COLO668 (cell line): ENCODE measurements around the gene TAF1D.

Experiments
- DNase-seq: peaks from one replicate; lab custom pipeline; 2025; ENCODE audit not compliant: unreplicated experiment; lab: John Stamatoyannopoulos, UW

The TAF1D gene

GRCh38 chr11:93727985-93728791, 13.1 kb downstream of the TAF1D start:
- no peak for DNase-seq

- no peak for DNase-seq
These were observed 17.2 kb downstream of the TAF1D start for GRCh38 chr11:93724089-93724488.

- DNase-seq = no peak
These were observed 20.8 kb downstream of the TAF1D start for GRCh38 chr11:93720522-93720921.

- DNase-seq = no peak
These were observed 22.0 kb downstream of the TAF1D start for GRCh38 chr11:93719310-93719709.

- DNase-seq = no peak
These were observed 23.2 kb downstream of the TAF1D start for GRCh38 chr11:93718057-93718563.

- DNase-seq = no peak
These were observed 23.8 kb downstream of the TAF1D start for GRCh38 chr11:93717501-93717900.

- no peak for DNase-seq
These were observed 25.4 kb downstream of the TAF1D start for GRCh38 chr11:93715797-93716396.

GRCh38 chr11:93712678-93713077, 28.6 kb downstream of the TAF1D start:
- no peak for DNase-seq

GRCh38 chr11:93710239-93710638, 31.1 kb downstream of the TAF1D start:
- no peak for DNase-seq

GRCh38 chr11:93704237-93704636, 37.1 kb downstream of the TAF1D start:
- DNase-seq = peak; percentile 4

GRCh38 chr11:93700830-93701229, 40.5 kb downstream of the TAF1D start:
- no peak for DNase-seq

GRCh38 chr11:93697611-93698010, 43.7 kb downstream of the TAF1D start:
- DNase-seq = no peak

- DNase-seq = no peak
These were observed 46.7 kb downstream of the TAF1D start for GRCh38 chr11:93694557-93694956.

GRCh38 chr11:93694109-93694508, 47.2 kb downstream of the TAF1D start:
- DNase-seq = no peak

GRCh38 chr11:93689240-93689639, 52.1 kb downstream of the TAF1D start:
- no peak for DNase-seq

- no peak for DNase-seq
These were observed 54.5 kb downstream of the TAF1D start for GRCh38 chr11:93686812-93687211.

GRCh38 chr11:93686226-93686625, 55.1 kb downstream of the TAF1D start:
- no peak for DNase-seq
